Measurements from ENCODE around the gene OXTR.

- TF ChIP-seq CTCF (IDR thresholded peaks at IDR 0.05) (no peak), POLR2A (IDR thresholded peaks at IDR 0.05) (no peak)
Observed at GRCh38 chr3:8757551-8758518, 11.6 kb downstream of the OXTR start.
